ENCODE measurements around the gene KIF6. TPM values are rescaled to one million over a fixed set of nuclear protein-coding genes. Genes with fewer than 3 reads are reported as not detected.

The KIF6 gene
- polyA plus RNA-seq, 3 donors, result not detected

GRCh38 chr6:39344821-39345280, 380.4 kb downstream of the KIF6 start:
- H3K4me2 ChIP-seq (replicated peaks; ENCODE audit: extremely low read depth, low read length, poor library complexity, severe bottlenecking), result no peak overlapping the region
- Mint-ChIP-seq H3K4me3 (no peak overlapping the region), H3K9me3 (peaks cover 0 to 2% (median 0%) of the 10 kb centered on the region in 7 donors), H3K27me3 (ENCODE audit: low read depth in 3 of 3) (peaks cover 4 to 11% (median 7%) of the 10 kb centered on the region in 3 donors), H3K4me1 (peaks cover 19% of the 10 kb centered on the region), H3K36me3 (no peaks in the 10 kb centered on the region), H3K27ac (no peak overlapping the region)
- peaks cover 9 to 27% of the 10 kb centered on the region in 2 donors for H3K4me1 ChIP-seq (ENCODE audit: control insufficient read depth in 1 of 2, insufficient read depth in 2 of 2, low read length in 2 of 2)
- H3K4me3 ChIP-seq (replicated peaks in 1 of 3; ENCODE audit: low read depth in 2 of 3, low read length in 3 of 3), result no peak overlapping the region
- H3K27ac ChIP-seq (ENCODE audit: low read depth in 1 of 2, low read length in 2 of 2), result no peak overlapping the region
- no peaks in the 10 kb centered on the region for H3K79me2 ChIP-seq (ENCODE audit: insufficient read depth, low read length)
- H2AFZ ChIP-seq (ENCODE audit: insufficient read depth, low read depth, low read length, poor library complexity, severe bottlenecking), result no peak overlapping the region
- TF ChIP-seq CTCF (IDR thresholded peaks at IDR 0.05), result no peak
- no peaks in the 10 kb centered on the region for H4K20me1 ChIP-seq (ENCODE audit: insufficient read depth, low read length)
- intact Hi-C loops (cut with micrococcal nuclease), result loop anchor here in 1 of 2 donors (5.0 kb wide), 1 partner anchor 962 kb away; no protein-coding TSS in a partner anchor
- DNase-seq, result no peak
- no peaks in the 10 kb centered on the region for H3K9me3 ChIP-seq (replicated peaks in 1 of 2; ENCODE audit: control insufficient read depth in 1 of 2, insufficient read depth in 1 of 2, low read length in 2 of 2)
- H3K27me3 ChIP-seq (ENCODE audit: control insufficient read depth in 2 of 2, insufficient read depth in 2 of 2, low read length in 2 of 2), result peaks cover 0 to 12% of the 10 kb centered on the region in 2 donors
- no peak overlapping the region for H3K9ac ChIP-seq (ENCODE audit: insufficient read depth, low read length, poor library complexity, severe bottlenecking)
- 93% methylated on average over 5 of the region's 7 CpGs for WGBS (ENCODE audit: insufficient coverage)
- H3K36me3 ChIP-seq (replicated peaks in 1 of 2; ENCODE audit: control insufficient read depth in 1 of 2, insufficient read depth in 2 of 2, low read length in 2 of 2), result no peaks in the 10 kb centered on the region

- H3K4me1 ChIP-seq (ENCODE audit: control insufficient read depth in 1 of 2, insufficient read depth in 2 of 2, low read length in 2 of 2), result peaks cover 13 to 36% of the 10 kb centered on the region in 2 donors
- intact Hi-C loops (cut with micrococcal nuclease), result no loop called here
- Mint-ChIP-seq H3K36me3 (peaks cover 0 to 2% of the 10 kb centered on the region in 2 donors), H3K4me3 (no peak overlapping the region), H3K27me3 (ENCODE audit: low read depth in 3 of 3) (peaks cover 4 to 19% (median 16%) of the 10 kb centered on the region in 3 donors), H3K27ac (no peak overlapping the region), H3K9me3 (peaks cover 0 to 2% (median 0%) of the 10 kb centered on the region in 7 donors), H3K4me1 (peaks cover 29% of the 10 kb centered on the region)
- peaks cover 0 to 25% of the 10 kb centered on the region in 2 donors for H3K27me3 ChIP-seq (ENCODE audit: control insufficient read depth in 2 of 2, insufficient read depth in 2 of 2, low read length in 2 of 2)
- no peaks in the 10 kb centered on the region for H4K20me1 ChIP-seq (ENCODE audit: insufficient read depth, low read length)
- H3K27ac ChIP-seq (ENCODE audit: low read depth in 1 of 2, low read length in 2 of 2), result no peak overlapping the region
- TF ChIP-seq CTCF (IDR thresholded peaks at IDR 0.05), result no peak
- H3K36me3 ChIP-seq (replicated peaks in 1 of 2; ENCODE audit: control insufficient read depth in 1 of 2, insufficient read depth in 2 of 2, low read length in 2 of 2), result no peaks in the 10 kb centered on the region
- H3K79me2 ChIP-seq (ENCODE audit: insufficient read depth, low read length), result no peaks in the 10 kb centered on the region
- 86% methylated on average over 8 of the region's 9 CpGs for WGBS (ENCODE audit: insufficient coverage)
- H2AFZ ChIP-seq (ENCODE audit: insufficient read depth, low read depth, low read length, poor library complexity, severe bottlenecking), result peak overlapping the region; percentile 65
- no peak for DNase-seq
- peak overlapping the region; percentile 6 for H3K9ac ChIP-seq (ENCODE audit: insufficient read depth, low read length, poor library complexity, severe bottlenecking)
- H3K4me3 ChIP-seq (replicated peaks in 1 of 3; ENCODE audit: low read depth in 2 of 3, low read length in 3 of 3), result no peak overlapping the region
- H3K9me3 ChIP-seq (replicated peaks in 1 of 2; ENCODE audit: control insufficient read depth in 1 of 2, insufficient read depth in 1 of 2, low read length in 2 of 2), result no peaks in the 10 kb centered on the region
- no peak overlapping the region for H3K4me2 ChIP-seq (replicated peaks; ENCODE audit: extremely low read depth, low read length, poor library complexity, severe bottlenecking)
These were observed 381.8 kb downstream of the KIF6 start for GRCh38 chr6:39343396-39343870.

Measured in CD14-positive monocyte (primary cell).